H1 (cell line): ENCODE data around the gene RPL18A. TPM values are rescaled to one million over a fixed set of nuclear protein-coding genes. Genes with fewer than 3 reads are reported as not detected.

Source experiments
- CBX8 ChIP-seq: fragments of 300-800, 300-1000 bp; sonication (generic); IDR thresholded peaks from 2 replicates; pipeline ENCODE4 v1.7.1; 2016; ENCODE audit warnings: low read depth, low read length, borderline replicate concordance
- KDM4A ChIP-seq: IDR thresholded peaks from one replicate; pipeline ENCODE4 v1.7.1; 2012; ENCODE audit warnings: low read depth, mild to moderate bottlenecking, moderate library complexity, low read length, inconsistent platforms; ENCODE audit not compliant: severe bottlenecking
- SRF ChIP-seq: IDR thresholded peaks from 2 replicates; pipeline ENCODE4 v1.6.1; 2011; ENCODE audit warnings: mild to moderate bottlenecking, low read depth, low read length, moderate library complexity
- polyA plus RNA-seq, 7 experiments: library from polyadenylated mRNA; depleted of rRNA in 3 of 7; stranded (reverse) in 5 of 7; unstranded in 2 of 7; fragments of >200 nt in 5 of 7; fragments of 200-250 nt in 2 of 7; gene quantifications; 1 replicate in 5 of 7; 2 replicates in 1 of 7; 4 replicates in 1 of 7; pipeline versions ENCODE4 v1.2.1 to v1.2.3, GENCODE V29; 2011 to 2013; ENCODE audit warnings: missing spikeins in 2 of 7, mixed read lengths in 2 of 7
- total RNA-seq: library from RNA; stranded (reverse); fragmentation: NEBNext Ultra II Directional; extraction: Animal tissue kit (Norgen Biotek cat#: 25700); gene quantifications from 2 replicates; pipeline ENCODE4 v1.2.1, GENCODE V29; 2021
- TF ChIP-seq, protein P1 (sequence below): fragments of 300-600 bp; sonication (generic); IDR thresholded peaks from 2 replicates; pipeline ENCODE4 v1.7.1; 2012; ENCODE audit warnings: low read length, moderate library complexity, mild to moderate bottlenecking, inconsistent platforms; ENCODE audit not compliant: insufficient replicate concordance

RPL18A gene
- total and polyA plus RNA-seq, 2 of the 8 experiments (the other 6 are each of a cell fraction or from before 2014, with no cell fraction given), result 2,749 to 3,938 TPM

DNA sequence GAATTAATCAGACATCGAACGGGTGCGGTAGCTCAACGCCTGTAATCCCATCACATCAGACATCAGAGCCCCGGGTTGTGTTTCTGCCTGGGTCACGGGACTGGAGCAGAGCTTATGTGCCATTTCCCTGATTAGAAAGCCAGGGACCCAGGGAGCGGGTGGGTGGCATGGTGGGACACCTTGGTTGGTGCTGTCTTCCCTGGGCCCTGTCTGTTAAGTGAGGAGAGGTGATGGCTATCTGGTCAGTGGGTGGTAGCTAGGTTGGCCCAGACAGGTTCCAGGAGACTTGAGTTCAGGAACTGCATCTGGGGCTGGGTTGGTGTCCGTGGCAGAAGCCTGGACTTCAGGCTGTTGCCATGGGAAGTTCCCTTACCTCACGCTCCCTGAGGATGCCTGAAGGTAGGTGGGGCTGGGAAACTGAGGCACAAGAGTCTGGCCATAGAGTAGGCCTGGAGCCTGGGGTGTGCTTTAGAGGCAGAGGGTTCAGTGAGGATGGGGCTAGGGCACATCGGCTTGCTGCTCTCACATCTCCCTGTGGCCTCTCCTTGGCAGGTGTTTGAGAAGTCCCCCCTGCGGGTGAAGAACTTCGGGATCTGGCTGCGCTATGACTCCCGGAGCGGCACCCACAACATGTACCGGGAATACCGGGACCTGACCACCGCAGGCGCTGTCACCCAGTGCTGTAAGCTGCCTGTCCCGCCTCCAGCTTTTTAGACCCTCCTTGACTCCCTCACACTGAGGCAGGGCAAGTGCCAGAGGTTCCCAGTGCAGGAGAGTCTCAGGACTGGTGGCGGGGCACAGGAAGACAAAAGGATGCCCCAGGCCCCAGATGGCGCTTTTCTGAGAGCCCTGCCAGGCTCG, 2.1 kb downstream of the RPL18A start (continued):
- TF ChIP-seq KDM4A (no peak), SRF (no peak), CBX8 (no peak)
- TF ChIP-seq, protein P1, sequence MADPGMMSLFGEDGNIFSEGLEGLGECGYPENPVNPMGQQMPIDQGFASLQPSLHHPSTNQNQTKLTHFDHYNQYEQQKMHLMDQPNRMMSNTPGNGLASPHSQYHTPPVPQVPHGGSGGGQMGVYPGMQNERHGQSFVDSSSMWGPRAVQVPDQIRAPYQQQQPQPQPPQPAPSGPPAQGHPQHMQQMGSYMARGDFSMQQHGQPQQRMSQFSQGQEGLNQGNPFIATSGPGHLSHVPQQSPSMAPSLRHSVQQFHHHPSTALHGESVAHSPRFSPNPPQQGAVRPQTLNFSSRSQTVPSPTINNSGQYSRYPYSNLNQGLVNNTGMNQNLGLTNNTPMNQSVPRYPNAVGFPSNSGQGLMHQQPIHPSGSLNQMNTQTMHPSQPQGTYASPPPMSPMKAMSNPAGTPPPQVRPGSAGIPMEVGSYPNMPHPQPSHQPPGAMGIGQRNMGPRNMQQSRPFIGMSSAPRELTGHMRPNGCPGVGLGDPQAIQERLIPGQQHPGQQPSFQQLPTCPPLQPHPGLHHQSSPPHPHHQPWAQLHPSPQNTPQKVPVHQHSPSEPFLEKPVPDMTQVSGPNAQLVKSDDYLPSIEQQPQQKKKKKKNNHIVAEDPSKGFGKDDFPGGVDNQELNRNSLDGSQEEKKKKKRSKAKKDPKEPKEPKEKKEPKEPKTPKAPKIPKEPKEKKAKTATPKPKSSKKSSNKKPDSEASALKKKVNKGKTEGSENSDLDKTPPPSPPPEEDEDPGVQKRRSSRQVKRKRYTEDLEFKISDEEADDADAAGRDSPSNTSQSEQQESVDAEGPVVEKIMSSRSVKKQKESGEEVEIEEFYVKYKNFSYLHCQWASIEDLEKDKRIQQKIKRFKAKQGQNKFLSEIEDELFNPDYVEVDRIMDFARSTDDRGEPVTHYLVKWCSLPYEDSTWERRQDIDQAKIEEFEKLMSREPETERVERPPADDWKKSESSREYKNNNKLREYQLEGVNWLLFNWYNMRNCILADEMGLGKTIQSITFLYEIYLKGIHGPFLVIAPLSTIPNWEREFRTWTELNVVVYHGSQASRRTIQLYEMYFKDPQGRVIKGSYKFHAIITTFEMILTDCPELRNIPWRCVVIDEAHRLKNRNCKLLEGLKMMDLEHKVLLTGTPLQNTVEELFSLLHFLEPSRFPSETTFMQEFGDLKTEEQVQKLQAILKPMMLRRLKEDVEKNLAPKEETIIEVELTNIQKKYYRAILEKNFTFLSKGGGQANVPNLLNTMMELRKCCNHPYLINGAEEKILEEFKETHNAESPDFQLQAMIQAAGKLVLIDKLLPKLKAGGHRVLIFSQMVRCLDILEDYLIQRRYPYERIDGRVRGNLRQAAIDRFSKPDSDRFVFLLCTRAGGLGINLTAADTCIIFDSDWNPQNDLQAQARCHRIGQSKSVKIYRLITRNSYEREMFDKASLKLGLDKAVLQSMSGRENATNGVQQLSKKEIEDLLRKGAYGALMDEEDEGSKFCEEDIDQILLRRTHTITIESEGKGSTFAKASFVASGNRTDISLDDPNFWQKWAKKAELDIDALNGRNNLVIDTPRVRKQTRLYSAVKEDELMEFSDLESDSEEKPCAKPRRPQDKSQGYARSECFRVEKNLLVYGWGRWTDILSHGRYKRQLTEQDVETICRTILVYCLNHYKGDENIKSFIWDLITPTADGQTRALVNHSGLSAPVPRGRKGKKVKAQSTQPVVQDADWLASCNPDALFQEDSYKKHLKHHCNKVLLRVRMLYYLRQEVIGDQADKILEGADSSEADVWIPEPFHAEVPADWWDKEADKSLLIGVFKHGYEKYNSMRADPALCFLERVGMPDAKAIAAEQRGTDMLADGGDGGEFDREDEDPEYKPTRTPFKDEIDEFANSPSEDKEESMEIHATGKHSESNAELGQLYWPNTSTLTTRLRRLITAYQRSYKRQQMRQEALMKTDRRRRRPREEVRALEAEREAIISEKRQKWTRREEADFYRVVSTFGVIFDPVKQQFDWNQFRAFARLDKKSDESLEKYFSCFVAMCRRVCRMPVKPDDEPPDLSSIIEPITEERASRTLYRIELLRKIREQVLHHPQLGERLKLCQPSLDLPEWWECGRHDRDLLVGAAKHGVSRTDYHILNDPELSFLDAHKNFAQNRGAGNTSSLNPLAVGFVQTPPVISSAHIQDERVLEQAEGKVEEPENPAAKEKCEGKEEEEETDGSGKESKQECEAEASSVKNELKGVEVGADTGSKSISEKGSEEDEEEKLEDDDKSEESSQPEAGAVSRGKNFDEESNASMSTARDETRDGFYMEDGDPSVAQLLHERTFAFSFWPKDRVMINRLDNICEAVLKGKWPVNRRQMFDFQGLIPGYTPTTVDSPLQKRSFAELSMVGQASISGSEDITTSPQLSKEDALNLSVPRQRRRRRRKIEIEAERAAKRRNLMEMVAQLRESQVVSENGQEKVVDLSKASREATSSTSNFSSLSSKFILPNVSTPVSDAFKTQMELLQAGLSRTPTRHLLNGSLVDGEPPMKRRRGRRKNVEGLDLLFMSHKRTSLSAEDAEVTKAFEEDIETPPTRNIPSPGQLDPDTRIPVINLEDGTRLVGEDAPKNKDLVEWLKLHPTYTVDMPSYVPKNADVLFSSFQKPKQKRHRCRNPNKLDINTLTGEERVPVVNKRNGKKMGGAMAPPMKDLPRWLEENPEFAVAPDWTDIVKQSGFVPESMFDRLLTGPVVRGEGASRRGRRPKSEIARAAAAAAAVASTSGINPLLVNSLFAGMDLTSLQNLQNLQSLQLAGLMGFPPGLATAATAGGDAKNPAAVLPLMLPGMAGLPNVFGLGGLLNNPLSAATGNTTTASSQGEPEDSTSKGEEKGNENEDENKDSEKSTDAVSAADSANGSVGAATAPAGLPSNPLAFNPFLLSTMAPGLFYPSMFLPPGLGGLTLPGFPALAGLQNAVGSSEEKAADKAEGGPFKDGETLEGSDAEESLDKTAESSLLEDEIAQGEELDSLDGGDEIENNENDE, result no peak
